Activated CD4-positive, CD25-positive, alpha-beta regulatory T cell (primary cell): ENCODE measurements around the gene DPYSL4.
A peak's percentile ranks its signal among the peaks of the same experiment; 100 is the strongest.

Experiments
- DNase-seq, 4 experiments: peaks; one replicate each; lab custom pipeline; 2025; lab: John Stamatoyannopoulos, UW

DPYSL4 gene

DNA sequence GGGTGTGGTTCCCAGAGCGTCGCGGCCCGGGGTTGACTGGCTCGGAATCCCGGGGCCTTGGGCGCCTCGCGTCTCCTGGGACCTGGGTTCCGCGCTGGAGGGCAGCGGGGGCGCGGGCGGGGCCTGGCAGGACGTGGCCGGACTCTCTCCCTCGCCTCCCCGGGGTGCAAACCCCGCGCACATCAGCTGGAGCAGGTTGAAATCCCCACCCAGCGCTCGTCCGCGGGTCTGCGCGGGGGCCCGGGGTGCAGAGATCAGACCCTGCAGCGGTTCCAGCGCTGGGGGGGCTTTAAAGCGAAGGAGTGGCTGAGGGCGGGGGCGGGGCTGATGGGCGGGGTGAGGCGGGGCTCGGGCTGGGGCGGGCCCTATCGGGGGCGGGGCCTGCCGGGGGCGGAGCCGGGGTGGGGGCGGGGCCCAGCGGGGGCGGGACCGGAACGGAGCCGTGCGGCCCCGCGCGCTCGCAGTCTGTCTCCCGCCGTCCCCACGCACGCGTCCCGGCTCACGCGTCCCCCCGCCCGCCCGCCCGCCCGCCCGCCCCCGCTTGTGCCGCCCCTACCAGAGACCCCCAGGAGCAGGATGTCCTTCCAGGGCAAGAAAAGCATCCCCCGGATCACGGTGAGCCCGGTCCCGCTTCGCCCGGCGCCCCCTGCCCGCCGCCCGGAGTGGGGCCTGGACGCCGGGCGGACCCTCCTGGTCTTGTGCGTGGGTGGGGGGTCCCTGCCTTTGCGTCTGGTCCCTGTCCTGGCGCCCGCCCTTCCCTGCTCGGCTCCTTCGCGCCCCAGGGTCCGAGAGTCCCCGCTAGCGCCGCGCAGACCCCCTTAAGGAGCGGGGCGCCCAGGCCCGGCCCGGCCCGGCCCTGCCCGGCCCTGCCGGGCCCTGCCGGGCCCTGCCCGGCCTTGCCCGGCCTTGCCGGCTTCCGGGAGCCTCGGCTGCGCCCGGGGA lies at the start of gene DPYSL4:
DPYSL4 (plus strand) TSS at position 461 of the 942 bp plus-strand sequence; CDS start at position 577, 116 bp downstream.
- peak in 3 of 4 experiments; percentile 19 to 38 (median 26) for DNase-seq

DNA sequence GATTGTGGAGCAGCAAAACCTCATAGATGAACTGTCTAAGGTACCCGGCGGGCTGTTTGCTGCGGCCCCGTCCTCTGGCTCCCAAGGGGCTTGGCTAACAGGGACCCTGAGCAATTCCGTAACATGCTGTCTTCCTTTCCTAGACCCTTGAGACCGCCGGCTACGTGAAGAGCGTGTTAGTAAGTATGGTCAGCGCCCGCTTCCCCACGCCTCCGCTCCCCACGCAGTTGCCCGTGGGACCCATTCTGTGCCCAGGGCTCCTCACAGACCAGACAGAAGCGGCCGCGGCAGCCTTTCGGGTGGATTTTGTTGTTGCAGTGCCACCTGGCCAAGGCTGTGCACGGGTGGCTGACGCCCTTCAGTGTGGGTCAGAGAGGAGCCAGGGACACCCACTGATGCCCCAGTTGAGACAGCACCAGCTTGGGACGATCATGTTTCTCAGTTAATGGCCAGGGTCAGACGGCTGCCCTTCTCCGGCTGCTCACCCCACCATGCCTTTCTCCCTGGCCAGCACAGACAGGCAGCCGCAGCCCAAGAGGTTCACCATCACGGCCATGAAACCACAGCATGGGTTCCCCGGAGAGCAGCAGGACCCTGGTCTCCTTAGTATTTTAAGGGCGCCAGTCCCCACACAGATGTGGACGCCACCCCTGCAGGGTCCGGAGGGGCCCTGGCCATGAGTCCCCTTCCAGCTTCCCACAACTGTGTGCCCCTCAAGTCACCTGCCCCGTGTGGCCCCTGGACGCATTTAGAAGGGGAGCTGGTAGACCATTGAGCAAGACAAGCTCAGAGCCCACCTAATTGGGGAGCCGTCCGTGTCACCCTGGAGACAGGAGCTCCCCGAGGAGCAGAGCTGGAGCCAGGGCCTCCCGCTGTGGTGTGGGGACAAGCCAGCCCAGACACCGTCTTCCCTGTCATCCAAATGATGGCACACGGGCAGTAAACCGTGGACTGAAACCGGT lies 49.4 kb upstream of the DPYSL4 start:
- no peak for DNase-seq

DNA sequence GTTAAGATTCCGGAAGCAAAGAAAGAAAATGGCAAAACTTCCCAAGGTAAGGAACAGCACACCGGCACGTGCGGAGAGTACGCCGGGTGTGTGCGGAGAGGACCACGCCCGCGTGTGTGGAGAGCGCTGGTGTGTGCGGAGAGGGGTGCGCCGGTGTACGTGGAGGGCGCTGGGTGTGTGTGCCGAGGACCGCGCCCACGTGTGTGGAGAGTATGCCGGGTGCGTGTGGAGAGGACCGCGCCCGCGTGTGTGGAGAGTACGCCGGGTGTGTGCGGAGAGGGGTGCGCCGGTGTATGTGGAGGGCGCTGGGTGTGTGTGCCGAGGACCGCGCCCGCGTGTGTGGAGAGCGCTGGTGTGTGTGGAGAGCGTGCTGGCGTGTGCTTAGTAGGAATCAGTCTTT lies 48.6 kb upstream of the DPYSL4 start:
- no peak for DNase-seq

DNA sequence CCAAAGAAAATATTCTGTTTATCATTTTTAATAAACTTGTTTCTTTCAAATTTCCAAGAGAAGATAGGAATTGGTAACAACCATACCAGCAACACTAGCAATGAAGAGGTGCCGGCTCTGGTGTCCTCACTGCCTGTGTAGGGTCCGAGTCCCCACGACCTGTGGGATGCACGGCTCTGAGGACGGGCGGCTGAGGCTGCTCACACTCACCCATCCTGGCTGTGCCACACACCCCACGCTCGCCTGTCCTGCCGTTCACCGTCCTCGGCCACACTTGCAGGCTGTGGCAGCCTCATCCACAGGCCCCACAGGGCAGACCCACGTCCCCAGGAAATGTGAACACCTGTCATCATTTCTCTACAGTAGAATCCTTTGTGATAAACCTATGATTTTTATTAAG lies 48.2 kb upstream of the DPYSL4 start:
- DNase-seq, result no peak

DNA sequence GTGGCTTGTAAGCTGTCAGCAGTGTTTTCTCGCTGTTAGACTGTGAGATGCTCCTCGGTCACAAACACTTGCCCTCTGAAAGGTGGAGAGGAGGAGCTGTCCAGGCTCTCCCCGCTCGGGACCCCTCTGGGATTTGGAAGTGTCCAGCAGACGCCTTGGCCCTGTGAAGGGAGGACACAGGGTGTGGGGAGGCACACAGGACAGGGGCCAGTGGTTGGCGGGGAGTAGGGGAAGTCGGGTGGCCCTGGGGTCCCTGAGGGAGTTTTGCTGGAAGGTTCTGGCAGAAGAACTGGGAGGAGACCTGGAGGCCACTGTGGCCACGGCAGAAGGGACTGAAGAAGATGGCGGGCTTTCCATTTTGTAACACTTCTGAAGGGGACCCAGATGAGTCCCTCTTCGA lies 47.2 kb upstream of the DPYSL4 start:
- DNase-seq, result no peak

DNA sequence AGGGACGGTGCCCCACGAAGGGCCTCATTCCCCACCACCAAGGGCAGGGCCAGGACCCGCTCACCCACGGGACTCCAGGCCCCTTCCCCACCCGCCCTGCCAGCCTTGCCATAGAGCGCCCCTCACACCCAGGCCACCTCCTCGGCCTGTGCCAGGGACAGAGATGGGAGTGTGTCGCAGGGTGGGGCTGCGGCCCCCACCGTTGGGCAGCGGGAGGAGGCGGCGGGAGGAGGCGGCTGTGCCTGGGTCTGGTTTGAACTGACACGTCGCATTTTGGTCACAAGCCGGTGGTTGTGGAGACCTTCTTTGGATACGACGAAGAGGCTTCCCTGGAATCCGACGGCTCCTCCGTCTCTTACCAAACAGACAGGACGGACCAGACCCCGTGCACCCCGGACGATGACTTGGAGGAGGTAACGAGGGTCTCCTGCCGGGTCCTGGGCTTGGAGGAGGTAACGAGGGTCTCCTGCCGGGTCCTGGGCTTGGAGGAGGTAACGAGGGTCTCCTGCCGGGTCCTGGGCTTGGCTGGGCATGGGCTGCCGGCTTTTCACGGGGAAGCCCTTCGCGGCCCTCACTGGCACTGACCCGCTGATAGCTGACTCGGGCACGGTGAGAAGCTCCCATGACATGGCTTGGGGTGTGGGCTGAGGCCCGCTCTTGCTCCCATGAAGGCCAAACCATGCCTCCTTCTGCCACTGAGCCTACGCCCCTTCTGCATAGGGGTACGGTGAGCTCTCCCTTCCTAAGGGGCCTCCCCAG lies 46.4 kb upstream of the DPYSL4 start:
- no peak for DNase-seq

DNA sequence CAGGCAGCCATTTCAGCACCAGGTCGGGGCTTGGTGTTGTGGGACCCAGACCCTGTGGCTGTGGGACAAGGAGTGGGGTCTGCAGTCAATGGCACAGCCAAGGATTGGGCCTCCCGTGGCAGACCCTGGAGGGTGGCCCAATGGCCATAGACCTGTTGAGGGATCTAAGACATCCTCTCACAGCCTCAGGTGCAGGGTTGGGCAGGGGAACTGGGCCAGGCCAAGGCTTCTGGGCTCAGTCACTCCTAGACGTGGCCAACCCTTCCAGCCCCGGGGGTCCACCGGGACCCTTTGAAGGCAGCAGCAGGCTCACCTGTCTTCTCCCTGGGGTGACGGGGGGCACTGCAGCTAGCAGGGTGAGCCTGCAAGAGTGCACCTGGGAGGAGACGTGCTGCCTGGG lies 45.7 kb upstream of the DPYSL4 start:
- no peak for DNase-seq

DNA sequence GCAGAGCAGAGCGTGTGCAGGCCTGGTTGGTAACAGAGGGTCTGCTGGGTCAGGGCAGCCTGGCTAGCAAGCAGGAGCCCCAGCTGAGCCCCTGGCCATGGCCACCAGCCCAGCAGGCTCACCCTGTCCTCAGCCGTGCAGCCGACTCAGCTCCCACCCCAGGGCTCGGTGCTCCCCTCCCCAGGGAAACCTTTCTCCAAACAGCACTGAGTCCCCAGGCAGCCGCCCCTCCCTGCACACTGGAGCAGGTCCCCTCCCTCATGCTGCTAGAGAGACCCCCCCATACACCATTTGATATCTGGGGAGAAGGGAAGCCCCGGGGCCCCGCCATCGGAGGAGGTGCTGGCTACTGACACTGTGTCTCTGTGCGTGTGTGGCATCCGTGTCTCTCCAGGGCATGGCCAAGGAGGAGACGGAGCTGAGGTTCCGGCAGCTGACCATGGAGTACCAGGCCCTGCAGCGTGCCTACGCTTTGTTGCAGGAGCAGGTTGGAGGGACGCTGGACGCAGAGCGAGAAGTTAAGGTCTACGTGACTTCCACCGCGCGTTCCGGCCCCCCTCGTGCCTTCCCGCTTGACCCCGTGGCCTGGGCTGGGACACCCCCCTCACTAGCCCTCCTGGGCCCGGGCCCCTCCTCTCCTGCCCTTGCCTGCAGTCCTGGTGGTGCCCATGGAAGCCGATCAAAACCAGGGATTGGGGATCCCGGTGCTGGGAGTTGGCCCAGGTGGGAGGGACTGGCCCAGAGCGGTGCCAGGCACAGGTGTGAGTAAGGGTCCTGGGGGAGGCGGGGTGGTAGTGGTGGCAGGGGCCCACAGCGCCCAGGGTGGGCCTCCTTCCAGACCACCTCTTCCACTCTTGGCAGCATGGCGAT lies 45.0 kb upstream of the DPYSL4 start:
- DNase-seq, result no peak

DNA sequence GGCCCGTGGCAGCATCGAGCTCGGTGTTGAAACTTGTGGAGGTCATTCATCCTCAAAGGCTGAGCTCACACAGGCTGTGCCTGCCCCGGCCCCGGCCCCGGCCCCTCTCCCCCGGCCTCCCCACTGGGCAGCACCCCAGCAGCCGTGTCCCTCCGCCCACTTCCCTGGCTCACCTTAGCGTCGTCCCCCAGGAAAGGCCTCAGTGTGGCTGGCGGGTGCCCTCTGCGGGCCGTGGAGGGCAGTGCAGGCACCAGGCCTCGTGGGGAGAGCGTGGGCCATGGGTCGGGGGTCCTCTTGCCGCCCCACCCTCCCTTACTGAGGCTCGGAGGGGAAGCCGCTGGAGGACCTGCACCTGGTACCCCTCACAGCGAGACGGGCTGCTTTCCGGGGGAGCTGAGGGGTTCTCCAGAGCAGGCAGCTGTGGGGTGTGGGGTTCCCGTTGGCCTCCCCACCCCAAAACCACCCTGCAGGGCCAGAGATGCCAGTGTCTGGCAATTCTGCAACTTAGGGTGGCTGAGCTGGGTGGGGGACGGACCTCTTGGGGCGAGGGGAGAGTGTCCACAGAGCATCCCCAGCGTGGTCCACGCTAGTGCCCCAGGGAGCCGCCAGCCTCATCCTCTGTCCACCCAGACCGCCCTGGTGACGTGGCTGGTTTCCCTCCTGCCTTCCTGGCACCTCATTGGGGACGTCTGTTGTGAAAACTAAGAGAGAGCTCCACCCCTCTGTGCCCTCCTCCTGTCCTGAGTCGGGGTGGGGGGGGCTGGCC lies 44.2 kb upstream of the DPYSL4 start:
- DNase-seq, result peak in 2 of 4 experiments; percentile 19 to 46

DNA sequence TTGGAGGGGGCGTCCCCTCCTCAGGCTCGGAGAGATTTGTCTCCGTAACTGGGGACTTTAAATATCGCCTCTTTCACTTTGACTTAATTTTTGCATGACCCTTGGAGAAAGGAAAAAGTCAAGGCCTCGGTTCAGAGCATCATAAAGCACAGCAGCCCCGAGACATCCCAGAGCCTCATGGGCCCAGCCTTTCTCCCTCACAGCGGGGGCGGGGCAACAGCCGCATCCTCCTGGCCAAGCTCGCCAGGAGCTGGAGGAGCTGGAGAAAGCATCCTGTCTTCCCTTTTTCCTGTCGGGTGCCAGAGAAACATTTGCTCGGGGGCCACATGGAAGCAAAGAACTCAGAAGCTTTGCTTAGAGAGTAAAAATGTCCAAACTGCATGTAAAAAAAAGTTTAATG lies 43.6 kb upstream of the DPYSL4 start:
- DNase-seq, result no peak

DNA sequence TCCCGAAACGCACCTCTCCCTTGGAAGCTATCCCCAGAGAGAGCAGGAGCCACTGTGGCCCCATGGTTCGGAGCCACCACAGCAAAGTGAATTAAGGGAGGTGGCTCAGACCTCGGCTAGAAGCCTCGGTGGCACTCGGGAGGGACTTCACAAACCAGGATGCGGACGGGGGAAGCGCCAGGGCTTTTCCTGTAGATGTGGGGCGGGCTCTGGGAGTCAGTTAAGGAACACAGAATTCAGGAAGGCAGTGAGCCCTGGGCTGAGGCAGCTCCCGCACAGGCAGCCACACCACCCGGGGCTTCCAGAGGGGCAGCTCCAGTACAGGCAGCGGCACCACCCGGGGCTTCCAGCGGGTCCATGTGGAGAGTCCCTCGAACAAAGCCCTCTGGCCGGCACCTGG lies 42.7 kb upstream of the DPYSL4 start:
- DNase-seq, result no peak

DNA sequence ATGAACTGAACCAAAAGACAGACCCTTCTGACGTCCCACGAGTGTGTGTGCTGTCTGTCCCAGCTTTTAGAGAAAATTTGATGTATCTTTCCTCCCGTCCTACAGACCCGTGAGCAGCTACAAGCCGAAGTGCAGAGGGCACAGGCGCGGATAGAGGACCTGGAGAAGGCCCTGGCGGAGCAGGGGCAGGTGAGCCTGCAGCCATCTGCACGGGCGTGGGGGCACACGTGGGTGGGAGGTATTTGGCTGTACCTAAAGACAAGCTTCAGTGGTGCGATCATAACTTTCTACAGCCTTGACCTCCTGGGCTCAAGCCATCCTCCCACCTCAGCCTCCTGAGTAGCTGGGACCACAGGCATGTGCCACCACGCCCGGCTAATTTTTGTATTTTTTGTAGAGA lies 41.7 kb upstream of the DPYSL4 start:
- no peak for DNase-seq

DNA sequence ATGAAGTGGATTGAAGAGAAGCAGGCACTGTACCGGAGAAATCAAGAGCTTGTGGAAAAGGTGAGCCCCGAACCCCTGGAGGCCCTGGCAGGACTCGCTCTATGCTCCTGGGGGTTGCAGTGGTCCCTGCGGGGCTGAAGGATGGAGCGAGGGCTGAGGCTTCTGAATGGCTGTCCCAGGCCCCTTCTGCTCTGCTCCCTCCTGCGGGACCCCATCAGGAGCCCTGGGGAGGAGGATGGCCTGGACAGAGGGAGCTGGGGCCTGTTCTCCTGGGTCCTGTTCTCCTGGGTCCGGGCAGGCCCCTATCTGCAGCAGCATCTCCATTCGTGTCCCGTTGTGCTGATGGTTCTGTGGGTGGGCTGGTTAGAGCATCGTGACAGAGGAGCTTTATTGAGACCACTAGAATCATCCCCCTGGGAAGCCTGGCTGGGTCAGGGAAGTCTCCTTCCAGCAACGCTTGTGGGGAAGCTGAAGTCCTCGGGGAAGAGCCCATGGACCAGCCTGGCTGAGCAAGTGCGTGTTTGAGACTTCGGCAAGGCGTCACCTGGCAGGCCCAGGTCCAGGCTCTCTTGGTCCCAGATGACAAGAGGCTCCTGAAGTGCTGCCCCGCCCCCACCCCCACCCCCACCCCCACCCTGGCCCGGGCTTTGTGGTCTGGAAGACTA lies 41.1 kb upstream of the DPYSL4 start:
- no peak for DNase-seq

DNA sequence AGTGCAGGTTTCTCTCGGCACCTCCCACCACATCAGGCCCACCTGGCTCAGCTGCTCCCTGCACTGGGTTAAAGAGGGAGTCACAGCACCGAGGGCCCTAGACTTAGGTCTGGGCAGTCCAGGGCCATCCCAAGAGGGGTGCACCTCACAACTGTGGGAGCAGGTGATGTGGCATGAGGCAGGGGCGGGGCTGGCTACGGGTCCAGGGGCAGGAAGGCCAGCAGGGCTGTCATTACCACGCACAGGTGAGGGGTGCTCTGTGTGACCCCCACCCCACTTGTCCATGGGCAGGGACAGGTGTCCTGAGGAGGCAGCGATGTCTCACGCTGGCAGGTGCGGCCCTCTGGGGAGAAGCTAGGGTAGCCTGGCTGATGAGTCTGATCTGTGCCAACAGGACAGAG lies 40.5 kb upstream of the DPYSL4 start:
- no peak for DNase-seq

DNA sequence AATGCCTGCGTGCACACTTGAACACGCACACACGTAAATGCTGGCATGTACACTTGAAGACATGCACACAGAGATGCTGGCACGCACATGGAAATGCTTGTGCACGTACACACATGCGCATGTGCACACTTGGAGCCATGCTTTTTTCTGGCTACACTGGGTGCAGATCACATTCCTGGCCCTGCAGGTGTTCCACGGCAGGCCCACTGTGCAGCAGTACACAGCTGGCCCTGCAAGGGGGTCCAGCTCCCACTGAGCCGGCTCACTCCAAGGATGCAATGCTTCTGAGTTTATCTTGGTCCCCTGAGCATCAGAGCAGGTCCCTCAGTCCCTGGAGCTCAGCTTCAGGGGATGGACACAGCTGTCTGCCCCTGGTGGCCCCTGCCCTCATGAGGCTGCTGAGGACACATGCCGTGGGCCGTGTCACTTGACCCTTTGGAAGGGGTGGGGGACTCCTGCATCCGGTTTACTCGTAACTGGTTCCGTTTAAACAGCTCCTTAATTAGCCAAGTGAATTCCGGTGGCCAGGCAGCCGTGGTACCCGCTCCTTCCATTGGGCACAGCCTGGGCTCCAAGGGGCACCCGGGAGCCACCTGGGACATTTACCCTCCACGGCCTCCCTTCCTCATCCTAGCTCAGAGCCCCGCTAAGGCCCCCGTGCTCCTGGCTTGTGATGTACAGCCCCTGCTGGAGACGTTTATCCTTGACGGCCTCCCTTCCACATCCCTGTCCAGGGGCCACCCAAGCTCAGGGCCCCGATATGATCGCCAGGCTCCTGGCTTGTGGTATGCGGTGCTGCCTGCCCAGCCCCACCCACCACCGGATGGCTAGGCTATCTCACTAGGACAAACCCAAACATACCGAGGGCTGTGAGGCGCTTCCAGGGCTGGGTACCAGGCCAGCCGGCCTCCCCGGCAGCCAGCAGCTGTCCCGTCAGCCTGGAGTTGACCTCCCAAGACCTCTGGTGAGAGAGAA lies 39.5 kb upstream of the DPYSL4 start:
- DNase-seq, result no peak

DNA sequence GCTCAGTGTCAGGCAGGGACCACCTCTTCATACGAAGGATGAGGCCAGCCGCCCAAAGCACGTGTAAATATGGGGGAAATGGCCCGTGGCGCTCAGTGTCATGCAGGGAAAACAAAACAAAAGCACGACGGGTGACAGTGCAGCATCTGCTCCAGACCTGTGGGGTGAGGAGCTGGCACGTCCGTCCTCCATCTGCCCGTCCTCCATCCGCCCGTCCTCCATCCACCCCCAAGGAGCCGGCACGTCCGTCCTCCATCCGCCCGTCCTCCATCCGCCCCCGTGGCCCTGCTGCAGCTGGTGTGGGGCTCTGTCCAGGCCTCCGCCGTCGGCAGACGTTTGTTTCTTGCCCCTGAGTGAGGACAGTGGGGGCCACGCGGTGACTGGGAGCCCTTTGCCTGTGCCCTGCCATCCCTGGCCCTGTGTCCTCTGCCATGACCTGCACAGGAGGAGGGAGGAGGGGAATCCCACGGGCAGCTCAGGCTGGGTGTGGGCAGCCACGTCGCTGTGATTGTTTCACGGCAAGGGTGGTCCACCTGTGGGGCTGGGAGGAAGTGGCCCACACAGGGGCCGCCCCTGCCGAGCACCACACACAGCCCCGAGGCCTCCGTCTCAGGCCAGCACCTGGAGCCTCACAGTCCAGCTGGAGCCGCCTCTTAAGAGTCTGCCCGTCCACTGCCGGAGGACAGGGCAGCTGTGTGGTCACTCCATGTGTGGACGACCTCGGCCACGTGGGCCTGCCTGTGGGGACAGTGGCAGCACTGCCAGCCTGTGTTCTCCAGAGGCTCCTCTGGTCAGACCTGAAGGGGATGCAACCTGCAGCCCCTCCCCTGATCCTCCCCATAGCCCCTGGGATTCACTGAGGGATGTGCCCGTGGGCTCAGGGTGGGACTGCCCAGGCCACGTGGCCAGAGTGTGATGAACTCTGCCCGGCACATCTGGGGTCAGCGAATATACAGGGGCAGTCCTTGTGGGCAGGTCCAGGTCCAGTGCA lies 38.2 kb upstream of the DPYSL4 start:
- no peak for DNase-seq

DNA sequence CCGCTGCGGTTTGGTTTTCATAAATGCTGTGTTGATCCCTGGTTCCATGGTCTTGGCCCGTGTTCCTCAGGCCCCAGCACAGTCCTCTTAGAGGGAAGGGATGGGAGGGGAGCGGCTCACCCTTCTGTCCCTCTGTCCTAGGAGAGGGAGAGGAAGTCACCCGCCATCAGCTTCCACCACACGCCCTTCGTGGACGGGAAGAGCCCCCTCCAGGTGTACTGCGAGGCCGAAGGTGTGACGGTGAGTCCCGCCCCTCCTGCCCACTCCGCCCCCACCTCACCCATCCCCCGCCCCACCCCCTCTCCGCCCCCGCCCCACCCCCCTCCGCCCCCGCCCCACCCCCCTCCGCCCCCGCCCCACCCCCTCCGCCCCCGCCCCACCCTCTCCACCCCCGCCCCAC lies 37.5 kb upstream of the DPYSL4 start:
- no peak for DNase-seq
